Fibroblast of skin of left biceps (primary cell): Measurements from ENCODE around the gene MYO7A.

Source experiments
- DNase-seq, 2 experiments: peaks; one replicate each; pipeline ENCODE4 v3.0.0-alpha.2; 2013; ENCODE audit warnings: low read depth in 2 of 2

Gene MYO7A

GRCh38 chr11:77165066-77165465, 37.0 kb downstream of the MYO7A start:
- no peak for DNase-seq

GRCh38 chr11:77166021-77166420, 38.0 kb downstream of the MYO7A start:
- DNase-seq, result no peak

- no peak for DNase-seq
Observed at GRCh38 chr11:77167111-77167626, 39.1 kb downstream of the MYO7A start.

GRCh38 chr11:77167791-77168190, 39.7 kb downstream of the MYO7A start:
- DNase-seq, result no peak

GRCh38 chr11:77170107-77170506, 42.1 kb downstream of the MYO7A start:
- no peak for DNase-seq

GRCh38 chr11:77171254-77171653, 43.2 kb downstream of the MYO7A start:
- no peak for DNase-seq

- DNase-seq, result no peak
Observed at GRCh38 chr11:77171885-77172665, 44.0 kb downstream of the MYO7A start.

- no peak for DNase-seq
Observed at GRCh38 chr11:77172666-77172982, 44.6 kb downstream of the MYO7A start.

- DNase-seq, result no peak
Observed at GRCh38 chr11:77173494-77173893, 45.4 kb downstream of the MYO7A start.

- no peak for DNase-seq
Observed at GRCh38 chr11:77174559-77174958, 46.5 kb downstream of the MYO7A start.

- no peak for DNase-seq
Observed at GRCh38 chr11:77175021-77175842, 47.2 kb downstream of the MYO7A start.

- DNase-seq, result no peak
Observed at GRCh38 chr11:77175869-77176539, 48.0 kb downstream of the MYO7A start.

- DNase-seq, result no peak
Observed at GRCh38 chr11:77176996-77177395, 49.0 kb downstream of the MYO7A start.

GRCh38 chr11:77178150-77178549, 50.1 kb downstream of the MYO7A start:
- DNase-seq, result no peak

- DNase-seq, result no peak
Observed at GRCh38 chr11:77179048-77179447, 51.0 kb downstream of the MYO7A start.

- DNase-seq, result no peak
Observed at GRCh38 chr11:77179681-77180080, 51.6 kb downstream of the MYO7A start.

- DNase-seq, result no peak
Observed at GRCh38 chr11:77180346-77180745, 52.3 kb downstream of the MYO7A start.

- no peak for DNase-seq
Observed at GRCh38 chr11:77181226-77181625, 53.2 kb downstream of the MYO7A start.

- DNase-seq, result no peak
Observed at GRCh38 chr11:77181799-77182541, 53.9 kb downstream of the MYO7A start.

- no peak for DNase-seq
Observed at GRCh38 chr11:77182542-77183430, 54.7 kb downstream of the MYO7A start.
